Esophagus muscularis mucosa (tissue), 4 donors: Measurements from ENCODE around the gene MAPK8.

Experiments used
- CTCF ChIP-seq, 3 experiments: fragments of 200-600 bp in 2 of 3; fragments of 450-650 bp in 1 of 3; sonication (generic) in 2 of 3; IDR thresholded peaks; one replicate each; pipeline ENCODE4 v1.5.1; 2017 to 2019; ENCODE audit warnings: antibody characterized with exemption in 3 of 3, mild to moderate bottlenecking in 2 of 3, moderate library complexity in 1 of 3
- EP300 ChIP-seq: sonication (generic); formaldehyde crosslinking; IDR thresholded peaks from one replicate; pipeline ENCODE4 v1.6.1; 2017; ENCODE audit warnings: antibody characterized with exemption
- POLR2A ChIP-seq: fragments of 450-650 bp; IDR thresholded peaks from one replicate; pipeline ENCODE4 v1.6.1; 2017; ENCODE audit warnings: antibody characterized with exemption, moderate library complexity, mild to moderate bottlenecking, low read depth
- POLR2AphosphoS5 ChIP-seq, 2 donors: sonication (generic); formaldehyde crosslinking; IDR thresholded peaks; one replicate each; pipeline ENCODE4 v1.6.1; 2017; ENCODE audit warnings: antibody characterized with exemption in 2 of 2

DNA sequence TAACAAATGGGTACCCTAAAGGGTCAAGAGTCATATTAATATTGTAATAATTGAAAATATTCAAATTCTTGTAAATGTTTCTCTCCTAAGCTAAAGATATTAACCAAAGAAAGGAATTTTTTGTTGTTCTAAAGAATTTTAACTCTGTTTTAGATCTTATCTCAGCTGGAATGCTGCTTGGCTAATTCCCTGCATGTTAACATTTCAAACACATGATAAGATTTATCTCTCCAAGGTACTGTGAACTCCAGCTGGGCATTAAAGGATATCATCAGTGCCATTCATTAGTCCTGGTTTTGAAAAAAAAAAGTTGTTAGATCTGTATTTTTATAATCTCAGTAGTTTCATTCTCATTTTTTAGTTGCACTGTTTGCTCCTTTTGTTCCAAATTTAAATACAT, 76.9 kb downstream of the MAPK8 start:
- TF ChIP-seq EP300 (no peak), POLR2A (no peak), CTCF (IDR thresholded peaks at IDR 0.05) (no peak), POLR2AphosphoS5 (IDR thresholded peaks at IDR 0.05) (no peak)
